ENCODE data around the gene ASXL2.

Gene ASXL2

DNA sequence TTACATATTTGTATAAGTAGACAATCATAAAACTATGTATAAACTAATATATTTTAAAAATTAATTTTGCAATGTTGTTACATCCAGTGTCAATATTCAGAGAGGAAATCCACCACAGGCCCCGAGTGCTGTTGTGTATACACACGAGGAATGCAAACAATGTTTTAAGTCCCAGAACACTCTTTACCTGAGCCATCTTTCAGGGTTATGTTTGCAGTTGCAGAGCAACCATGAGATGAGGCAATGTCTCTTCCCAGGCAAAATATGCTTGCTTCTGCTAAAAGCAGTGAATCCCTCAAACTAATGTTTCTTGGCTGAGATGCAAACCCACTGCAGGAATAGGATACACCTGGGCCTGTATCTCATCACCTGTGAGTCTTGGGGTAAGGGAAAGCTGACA is 91.3 kb downstream of the ASXL2 start:
- TF ChIP-seq GATA1 (IDR thresholded peaks at IDR 0.05; ENCODE audit: low read depth, low read length) (no peak), POLR2A (IDR thresholded peaks at IDR 0.05; ENCODE audit: low read length) (no peak)
- no peak for DNase-seq

DNA sequence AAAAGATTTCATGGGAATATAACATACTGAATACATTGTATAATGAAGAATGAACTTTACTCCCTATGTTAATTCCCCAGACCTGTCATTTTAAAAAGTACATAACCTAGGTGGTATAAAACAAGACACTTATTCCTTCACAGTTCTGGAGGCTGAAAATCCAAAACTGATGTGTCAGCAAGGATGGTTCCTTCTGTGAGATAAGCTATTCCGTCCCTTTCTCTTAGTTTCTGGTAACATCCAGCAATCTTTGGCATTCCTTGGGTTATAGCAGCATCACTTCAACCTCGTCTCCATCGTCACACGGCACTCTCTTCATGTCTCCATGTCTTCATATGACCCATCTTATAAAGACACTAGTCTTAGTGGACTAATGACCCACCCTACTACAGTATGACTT is 93.9 kb downstream of the ASXL2 start:
- no peak for DNase-seq
- TF ChIP-seq GATA1 (IDR thresholded peaks at IDR 0.05; ENCODE audit: low read depth, low read length), result no peak

GRCh38 chr2:25777077-25777476 is 101.2 kb downstream of the ASXL2 start:
- DNase-seq, result no peak
- TF ChIP-seq POLR2A (IDR thresholded peaks at IDR 0.05; ENCODE audit: low read length) (no peak), GATA1 (IDR thresholded peaks at IDR 0.05; ENCODE audit: low read depth, low read length) (no peak)

DNA sequence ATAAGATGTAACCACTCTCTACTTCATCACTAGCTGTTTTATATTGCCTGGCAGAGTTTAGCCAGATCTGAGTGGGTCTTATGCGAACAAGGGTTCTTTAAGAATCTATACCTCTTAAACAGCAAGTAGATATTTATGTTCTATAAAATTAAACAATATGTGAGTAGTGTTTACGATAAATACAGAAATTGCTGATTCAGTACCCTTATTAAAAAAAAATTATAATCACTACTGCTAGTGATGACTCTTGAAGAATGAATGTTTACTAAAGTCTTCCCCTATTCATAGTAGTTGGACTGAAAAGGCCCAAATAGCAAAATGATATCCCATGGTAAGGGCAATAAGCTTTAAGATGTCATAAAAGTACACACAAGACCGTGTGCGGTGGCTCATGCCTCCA is 106.2 kb downstream of the ASXL2 start:
- TF ChIP-seq GATA1 (IDR thresholded peaks at IDR 0.05; ENCODE audit: low read depth, low read length) (no peak), POLR2A (IDR thresholded peaks at IDR 0.05; ENCODE audit: low read length) (no peak)
- no peak for DNase-seq

DNA sequence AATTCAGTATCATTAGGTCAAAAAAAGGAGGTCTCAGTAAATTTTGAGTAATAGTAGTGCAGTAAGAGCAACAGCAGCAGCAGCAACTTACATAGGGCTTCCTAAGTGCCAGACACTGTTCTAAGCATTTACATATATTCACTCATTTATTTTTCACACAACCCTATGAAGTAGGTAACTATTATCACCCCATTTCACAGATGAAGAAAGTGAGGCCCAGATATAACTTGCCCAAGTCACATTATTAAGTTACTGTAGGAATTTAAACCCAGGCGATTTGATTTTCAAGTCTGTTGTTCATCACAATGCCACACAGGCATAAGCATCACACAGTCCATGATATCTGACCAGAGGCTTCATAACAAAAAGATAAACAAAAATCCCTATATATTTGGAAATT is 114.7 kb downstream of the ASXL2 start:
- no peak for DNase-seq
- TF ChIP-seq POLR2A (IDR thresholded peaks at IDR 0.05; ENCODE audit: low read length) (no peak), GATA1 (IDR thresholded peaks at IDR 0.05; ENCODE audit: low read depth, low read length) (no peak)

DNA sequence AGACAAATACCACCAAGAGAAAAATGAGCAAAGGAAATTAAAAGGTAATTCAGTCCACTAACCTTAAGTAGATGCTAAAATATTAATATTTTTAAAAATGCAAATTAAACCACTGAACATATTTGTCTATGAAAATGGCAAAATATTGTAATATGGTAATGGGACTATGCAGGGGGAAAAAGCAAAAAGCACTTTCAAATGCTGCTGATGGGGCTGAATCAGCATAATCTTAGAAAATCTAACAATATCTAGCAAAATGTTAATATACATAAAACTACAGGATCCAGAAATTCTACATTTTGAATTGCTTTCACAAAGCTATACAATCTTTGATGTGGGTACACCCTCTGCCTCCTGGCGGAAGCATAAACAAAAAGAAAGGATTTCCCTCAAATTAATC is 118.0 kb downstream of the ASXL2 start:
- DNase-seq, result no peak
- no peak for TF ChIP-seq POLR2A (IDR thresholded peaks at IDR 0.05; ENCODE audit: low read length)
- no peak for TF ChIP-seq GATA1 (IDR thresholded peaks at IDR 0.05; ENCODE audit: low read depth, low read length)

DNA sequence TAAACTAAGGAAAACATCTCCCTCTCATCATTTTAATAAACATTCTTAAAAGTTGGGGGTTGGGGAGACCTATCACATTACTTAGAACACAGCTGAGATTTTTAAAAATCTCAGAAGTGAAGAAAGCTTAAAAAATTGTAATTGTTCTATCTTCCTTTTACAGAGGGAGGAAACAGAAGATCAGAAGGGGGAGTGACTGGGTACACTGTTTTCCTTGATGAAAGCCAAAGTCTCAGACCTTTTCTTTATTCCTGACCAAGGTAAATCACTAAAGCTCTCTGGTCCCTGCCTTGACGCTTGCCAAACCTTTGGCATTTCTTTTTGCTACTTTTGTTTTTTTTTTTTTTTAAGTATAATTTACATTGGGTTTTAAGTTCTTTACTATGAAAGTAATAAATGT is 119.9 kb downstream of the ASXL2 start:
- DNase-seq, result no peak
- no peak for TF ChIP-seq POLR2A (IDR thresholded peaks at IDR 0.05; ENCODE audit: low read length)
- no peak for TF ChIP-seq GATA1 (IDR thresholded peaks at IDR 0.05; ENCODE audit: low read depth, low read length)

DNA sequence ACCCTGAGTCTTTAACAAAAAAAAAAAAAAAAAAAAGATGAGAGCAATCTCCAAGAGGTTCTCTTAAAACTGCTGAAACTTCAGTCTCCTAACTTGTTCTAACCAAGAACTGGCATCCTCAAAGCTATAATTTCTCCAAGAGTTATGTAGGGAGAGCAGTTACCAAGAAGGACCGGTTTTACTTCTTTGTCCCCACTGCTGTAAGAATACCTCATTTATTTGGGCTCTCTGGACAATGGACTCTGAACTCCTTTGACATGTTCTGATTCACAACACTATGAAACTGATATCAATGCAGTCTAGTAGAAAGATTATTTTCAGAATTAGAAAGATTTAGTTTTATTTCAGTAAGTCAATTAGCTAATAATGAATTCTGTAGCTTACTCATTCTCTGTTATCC is 120.4 kb downstream of the ASXL2 start:
- TF ChIP-seq POLR2A (IDR thresholded peaks at IDR 0.05; ENCODE audit: low read length), result no peak
- no peak for TF ChIP-seq GATA1 (IDR thresholded peaks at IDR 0.05; ENCODE audit: low read depth, low read length)
- no peak for DNase-seq

GRCh38 chr2:25756536-25756935 is 121.8 kb downstream of the ASXL2 start:
- no peak for TF ChIP-seq GATA1 (IDR thresholded peaks at IDR 0.05; ENCODE audit: low read depth, low read length)
- TF ChIP-seq POLR2A (IDR thresholded peaks at IDR 0.05; ENCODE audit: low read length), result no peak
- no peak for DNase-seq

- TF ChIP-seq GATA1 (IDR thresholded peaks at IDR 0.05; ENCODE audit: low read depth, low read length), result no peak
- TF ChIP-seq POLR2A (IDR thresholded peaks at IDR 0.05; ENCODE audit: low read length), result no peak
- no peak for DNase-seq
Measured at GRCh38 chr2:25749676-25750075, 128.6 kb downstream of the ASXL2 start.

DNA sequence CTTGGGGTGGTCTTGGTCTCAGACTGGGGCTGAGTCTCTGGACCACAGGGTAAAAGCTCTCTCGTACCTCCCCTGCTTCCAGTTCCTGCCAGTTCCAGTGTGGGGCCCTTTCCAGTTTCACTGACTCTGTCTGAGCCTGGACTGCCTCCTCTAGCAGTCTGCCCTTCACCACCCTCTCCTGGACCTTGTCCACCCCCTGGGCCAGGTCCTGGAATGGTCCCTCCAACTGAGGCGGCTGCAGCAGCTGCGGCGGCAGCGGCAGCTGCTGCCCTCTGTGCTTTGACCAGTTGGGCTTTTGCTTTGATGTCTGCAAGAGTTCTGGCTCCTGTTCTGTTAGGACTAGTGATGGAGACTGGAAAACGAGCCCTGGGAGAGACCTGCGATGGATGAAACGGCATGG is 134.2 kb downstream of the ASXL2 start:
- no peak for DNase-seq

DNA sequence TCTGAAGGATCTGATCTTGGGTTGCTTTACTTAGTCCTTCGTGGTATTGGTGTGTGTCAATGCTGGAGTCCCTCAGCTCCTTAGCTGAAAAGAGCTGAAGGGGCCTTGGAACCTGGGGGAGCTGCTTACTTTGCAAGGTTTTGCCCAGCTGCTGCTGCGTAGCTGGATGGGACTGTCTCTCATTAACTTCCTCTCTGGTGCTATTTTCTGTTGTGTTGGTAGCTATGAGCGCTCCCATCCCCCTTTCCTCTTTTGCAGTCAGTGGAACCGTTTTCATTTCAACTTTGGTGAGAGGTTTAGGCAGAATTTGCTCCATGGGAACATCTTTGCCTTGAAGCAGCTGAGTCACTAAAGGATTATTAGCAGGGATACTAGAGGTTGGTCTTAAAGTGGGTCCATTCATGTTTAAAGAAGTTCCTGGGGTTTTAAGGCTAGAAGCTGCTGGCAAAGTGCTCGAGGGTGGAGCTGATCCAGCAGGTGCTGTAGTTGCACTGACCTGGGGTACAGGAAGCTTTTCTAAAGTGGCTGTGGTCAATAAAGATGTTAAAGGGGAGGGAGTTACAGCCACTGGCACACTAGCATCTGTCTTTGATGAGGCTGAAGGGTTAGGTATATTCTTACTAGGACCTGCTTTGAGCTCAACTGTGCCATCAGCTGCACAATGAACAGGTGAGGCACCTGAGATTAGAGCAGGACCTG is 135.0 kb downstream of the ASXL2 start:
- TF ChIP-seq POLR2A (IDR thresholded peaks at IDR 0.05; ENCODE audit: low read length) (no peak), GATA1 (IDR thresholded peaks at IDR 0.05; ENCODE audit: low read depth, low read length) (no peak)
- DNase-seq, result no peak

More for the DNA sequence above, 134.2 kb downstream of the ASXL2 start:
- TF ChIP-seq GATA1 (IDR thresholded peaks at IDR 0.05; ENCODE audit: low read depth, low read length) (no peak), POLR2A (IDR thresholded peaks at IDR 0.05; ENCODE audit: low read length) (no peak)

DNA sequence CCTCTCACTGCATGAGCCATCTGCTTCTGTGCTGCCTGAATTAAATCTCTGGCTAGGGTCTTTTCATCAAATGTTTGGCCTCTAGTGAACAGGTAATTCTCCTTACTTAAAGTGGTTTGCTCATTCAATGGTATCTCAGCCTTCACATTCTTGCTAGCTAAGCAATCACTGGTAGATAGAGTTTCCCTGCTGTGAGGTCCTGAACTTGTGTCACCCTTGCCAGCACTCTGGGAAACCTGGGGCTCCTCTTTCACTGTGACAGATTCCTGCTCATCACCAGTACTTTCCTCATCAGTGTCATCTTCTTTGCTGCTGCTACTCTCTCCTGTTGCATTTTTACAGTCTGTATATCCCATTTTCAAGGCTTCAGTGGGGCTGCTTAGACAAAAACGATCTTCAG is 135.8 kb downstream of the ASXL2 start:
- no peak for TF ChIP-seq GATA1 (IDR thresholded peaks at IDR 0.05; ENCODE audit: low read depth, low read length)
- DNase-seq, result no peak

DNA sequence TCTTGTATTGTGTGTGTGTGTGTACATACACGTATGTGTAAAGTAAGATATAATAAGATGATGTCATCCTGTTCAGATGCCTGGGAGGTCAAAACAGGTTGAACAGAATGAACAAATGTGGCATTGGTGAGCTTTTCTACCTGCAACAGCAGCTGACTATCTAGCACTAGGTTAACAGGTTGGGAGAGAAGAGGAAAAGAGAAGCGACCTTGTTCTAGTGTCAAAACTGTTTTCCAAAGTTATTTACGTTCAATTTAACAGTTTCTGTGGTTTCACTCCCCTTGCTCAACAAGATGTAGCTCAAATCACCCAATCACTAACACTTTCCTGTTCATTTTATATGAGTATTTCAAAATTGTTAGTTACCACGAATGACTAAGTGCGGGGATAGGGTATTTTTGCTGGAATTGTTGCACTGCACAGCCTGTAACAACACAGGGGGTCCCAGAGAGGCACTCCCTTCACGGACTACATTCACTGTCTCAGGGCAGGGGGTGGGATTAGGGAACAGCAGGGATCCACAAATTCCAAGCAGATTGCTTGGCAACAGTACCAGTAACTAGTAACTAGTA is 137.4 kb downstream of the ASXL2 start:
- DNase-seq, result no peak
- TF ChIP-seq GATA1 (IDR thresholded peaks at IDR 0.05; ENCODE audit: low read depth, low read length) (no peak), POLR2A (IDR thresholded peaks at IDR 0.05; ENCODE audit: low read length) (no peak)

Measured in erythroblast (primary cell).